ENCODE results near the gene SCFD2.
"Not testable (repeated sequence)": the region's sequence is repeated elsewhere in the genome, so short reads cannot be mapped to it uniquely, and the experiment has no call there.

The SCFD2 gene

DNA sequence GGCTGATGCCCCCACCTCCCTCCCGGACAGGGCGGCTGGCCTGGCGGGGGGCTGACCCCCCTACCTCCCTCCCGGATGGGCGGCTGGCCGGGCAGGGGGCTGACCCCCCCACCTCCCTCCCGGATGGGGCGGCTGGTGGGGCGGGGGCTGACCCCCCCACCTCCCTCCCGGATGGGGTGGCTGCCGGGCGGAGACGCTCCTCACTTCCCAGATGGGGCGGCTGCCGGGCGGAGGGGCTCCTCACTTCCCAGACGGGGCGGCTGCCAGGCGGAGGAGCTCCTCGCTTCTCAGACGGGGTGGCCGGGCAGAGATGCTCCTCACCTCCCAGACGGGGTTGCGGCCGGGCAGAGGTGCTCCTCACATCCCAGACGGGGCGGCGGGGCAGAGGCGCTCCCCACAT lies 127.5 kb downstream of the SCFD2 start:
- DNase-seq (ENCODE audit: low read depth): not testable (repeated sequence)

DNA sequence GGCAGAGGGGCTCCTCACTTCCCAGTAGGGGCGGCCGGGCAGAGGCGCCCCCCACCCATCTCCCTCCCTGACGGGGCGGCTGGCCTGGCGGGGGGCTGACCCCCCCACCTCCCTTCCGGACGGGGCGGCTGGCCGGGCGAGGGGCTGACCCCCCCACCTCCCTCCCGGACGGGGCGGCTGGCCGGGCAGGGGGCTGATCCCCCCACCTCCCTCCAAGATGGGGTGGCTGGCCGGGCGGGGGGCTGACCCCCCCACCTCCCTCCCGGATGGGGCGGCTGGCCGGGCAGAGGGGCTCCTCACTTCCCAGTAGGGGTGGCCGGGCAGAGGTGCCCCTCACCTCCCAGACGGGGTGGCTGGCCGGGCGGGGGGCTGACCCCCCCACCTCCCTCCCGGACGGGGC lies 128.1 kb downstream of the SCFD2 start:
- not testable (repeated sequence) for DNase-seq (ENCODE audit: low read depth)

- DNase-seq (ENCODE audit: low read depth): not testable (repeated sequence)
Measured at GRCh38 chr4:53236624-53237023, 129.2 kb downstream of the SCFD2 start.

- DNase-seq (ENCODE audit: low read depth): no peak
Measured at GRCh38 chr4:53235547-53235946, 130.3 kb downstream of the SCFD2 start.

- DNase-seq (ENCODE audit: low read depth): no peak
Measured at GRCh38 chr4:53234669-53235068, 131.2 kb downstream of the SCFD2 start.

DNA sequence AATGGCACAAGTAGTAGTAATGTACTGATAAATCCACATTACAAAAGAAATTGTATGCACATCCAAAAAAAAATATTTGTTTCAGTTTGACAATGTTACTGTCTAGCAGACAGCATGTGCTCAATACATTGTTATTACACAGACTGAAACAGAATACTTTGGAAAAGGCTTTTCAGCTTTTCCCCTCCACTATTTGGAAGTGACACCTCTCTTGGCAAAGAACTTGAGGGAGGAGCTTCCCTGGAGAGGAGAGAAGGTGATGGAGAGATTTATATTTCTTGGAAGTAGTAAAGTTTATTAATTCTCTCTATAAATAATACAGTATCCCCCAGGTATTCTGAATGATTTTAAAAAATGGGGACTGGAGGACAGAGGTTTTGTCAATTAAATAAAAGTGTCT lies 131.8 kb downstream of the SCFD2 start:
- DNase-seq (ENCODE audit: low read depth): no peak

GRCh38 chr4:53233114-53233795 lies 132.6 kb downstream of the SCFD2 start:
- DNase-seq (ENCODE audit: low read depth): no peak

DNA sequence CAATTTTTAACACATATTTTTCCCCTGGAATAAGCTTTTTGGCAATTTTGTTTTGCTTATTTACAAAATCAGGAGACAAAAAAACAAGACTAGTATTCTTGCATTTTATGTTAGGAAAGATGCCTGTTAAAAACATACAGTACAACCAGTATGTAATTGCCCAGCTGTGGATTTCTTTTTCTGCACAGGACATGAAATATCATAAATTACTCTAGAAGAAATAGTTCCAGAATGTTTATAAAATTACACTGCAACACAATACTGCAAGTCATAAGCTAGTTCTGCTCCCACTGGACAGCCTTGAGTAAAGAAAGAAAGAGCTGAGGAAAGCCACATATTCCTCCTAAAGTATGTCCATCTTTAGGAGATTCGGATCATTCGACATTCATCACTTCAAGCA lies 133.5 kb downstream of the SCFD2 start:
- no peak for DNase-seq (ENCODE audit: low read depth)

- DNase-seq (ENCODE audit: low read depth): no peak
Measured at GRCh38 chr4:53228036-53228435, 137.8 kb downstream of the SCFD2 start.

- DNase-seq (ENCODE audit: low read depth): no peak
Measured at GRCh38 chr4:53227451-53227850, 138.4 kb downstream of the SCFD2 start.

DNA sequence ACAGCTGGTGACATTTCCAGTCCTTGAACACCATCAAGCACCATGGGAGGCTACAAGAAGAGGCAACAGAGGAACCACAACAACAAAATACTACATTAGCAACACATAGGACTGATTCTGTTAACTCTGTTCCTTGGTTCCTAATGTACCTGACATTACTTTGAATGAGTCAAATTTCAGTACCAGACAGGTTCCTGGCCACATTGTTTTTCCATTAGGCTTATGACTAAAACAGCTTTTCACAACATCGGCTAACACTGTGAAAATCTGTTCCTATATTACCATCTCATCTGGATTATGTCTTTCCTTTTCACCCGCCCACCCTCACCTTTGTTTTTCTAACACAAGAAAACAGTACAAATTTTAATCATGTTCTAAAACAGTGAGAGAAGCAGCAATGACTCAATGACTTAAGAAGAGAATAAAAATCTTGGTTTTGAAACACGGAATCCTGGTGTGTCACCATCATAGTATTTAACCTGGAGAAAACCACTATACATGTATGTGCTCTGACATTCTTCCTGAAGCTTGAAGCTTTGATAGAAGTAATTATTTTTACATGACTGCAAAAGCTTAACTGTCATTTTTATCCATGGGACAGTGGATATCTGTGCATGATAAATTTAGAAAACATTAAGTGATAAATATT lies 143.9 kb downstream of the SCFD2 start:
- no peak for DNase-seq (ENCODE audit: low read depth)

DNA sequence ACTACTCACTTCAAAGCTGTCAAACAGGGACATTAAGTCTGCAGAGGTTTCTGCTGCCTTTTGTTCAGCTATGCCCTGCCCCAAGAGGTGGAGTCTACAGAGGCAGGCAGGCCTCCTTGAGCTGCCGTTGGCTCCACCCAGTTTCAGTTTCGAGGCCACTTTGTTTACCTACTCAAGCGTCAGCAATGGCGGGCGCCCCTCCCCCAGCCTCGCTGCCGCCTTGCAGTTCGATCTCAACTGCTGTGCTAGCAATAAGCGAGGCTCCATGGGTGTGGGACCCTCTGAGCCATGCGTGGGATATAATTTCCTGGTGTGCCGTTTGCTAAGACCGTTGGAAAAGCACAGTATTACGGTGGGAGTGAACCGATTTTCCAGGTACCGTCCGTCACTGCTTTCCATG lies 146.7 kb downstream of the SCFD2 start:
- not testable (repeated sequence) for DNase-seq (ENCODE audit: low read depth)

GRCh38 chr4:53208753-53209152 lies 157.1 kb downstream of the SCFD2 start:
- DNase-seq (ENCODE audit: low read depth): no peak

- no peak for DNase-seq (ENCODE audit: low read depth)
Measured at GRCh38 chr4:53205970-53206369, 159.9 kb downstream of the SCFD2 start.

GRCh38 chr4:53199356-53199755 lies 166.5 kb downstream of the SCFD2 start:
- DNase-seq (ENCODE audit: low read depth): no peak

DNA sequence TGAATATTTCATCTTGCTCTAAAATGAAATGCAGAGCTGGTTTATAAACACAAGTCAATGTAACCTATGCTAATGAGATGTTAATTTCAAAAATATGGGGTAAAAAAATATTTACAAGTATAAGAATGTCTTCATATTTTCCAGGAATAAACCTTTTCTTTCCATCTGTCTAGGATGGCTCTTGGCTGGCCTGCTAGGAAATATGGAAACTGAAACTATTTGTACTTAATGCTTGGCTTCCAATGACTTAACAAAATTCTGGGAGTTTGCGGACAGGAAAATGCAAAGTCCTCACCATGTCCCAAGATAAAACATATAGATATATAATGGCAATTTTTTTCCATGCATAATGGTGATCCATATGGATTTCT lies 168.1 kb downstream of the SCFD2 start:
- DNase-seq (ENCODE audit: low read depth): no peak

DNA sequence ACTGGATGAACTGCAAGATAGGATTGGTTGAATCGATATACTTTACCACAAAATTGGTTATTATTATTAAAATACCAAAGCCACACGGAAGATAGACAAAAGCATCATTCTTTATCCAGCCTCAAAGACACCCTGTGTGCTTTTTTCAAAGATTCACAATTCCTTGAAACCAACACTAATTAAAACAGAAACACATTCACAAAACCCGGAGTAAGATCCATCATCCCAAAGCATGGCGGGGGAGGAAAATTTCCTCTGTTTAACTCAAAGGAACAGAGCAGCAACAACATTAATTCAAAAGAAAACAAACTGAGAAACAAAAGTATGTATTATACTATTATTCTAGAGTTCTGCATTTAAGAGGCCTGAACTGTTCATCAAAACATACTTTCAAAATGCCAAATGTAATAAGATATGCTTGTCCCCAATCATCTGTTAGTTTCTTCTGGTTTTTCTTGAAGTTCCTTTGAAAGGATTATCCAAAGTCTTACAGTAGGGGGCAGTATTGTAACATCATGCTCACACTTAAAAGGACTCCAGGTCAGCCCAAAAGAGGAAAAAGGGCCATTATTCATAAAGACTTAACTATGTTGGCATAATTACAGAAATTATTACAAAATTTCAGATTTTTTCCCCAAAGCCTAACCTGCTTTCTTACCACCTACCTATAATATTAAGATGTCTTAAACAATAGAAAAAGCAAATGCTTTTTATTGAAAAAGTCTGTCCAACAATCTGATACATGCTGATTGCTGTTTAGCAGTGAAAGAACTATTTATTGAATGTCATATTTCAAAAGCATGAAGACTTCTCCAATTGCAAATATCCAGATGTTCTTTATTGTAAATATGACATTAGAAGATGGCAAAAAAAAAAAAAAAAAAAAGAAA lies 168.7 kb downstream of the SCFD2 start:
- DNase-seq (ENCODE audit: low read depth): no peak

DNA sequence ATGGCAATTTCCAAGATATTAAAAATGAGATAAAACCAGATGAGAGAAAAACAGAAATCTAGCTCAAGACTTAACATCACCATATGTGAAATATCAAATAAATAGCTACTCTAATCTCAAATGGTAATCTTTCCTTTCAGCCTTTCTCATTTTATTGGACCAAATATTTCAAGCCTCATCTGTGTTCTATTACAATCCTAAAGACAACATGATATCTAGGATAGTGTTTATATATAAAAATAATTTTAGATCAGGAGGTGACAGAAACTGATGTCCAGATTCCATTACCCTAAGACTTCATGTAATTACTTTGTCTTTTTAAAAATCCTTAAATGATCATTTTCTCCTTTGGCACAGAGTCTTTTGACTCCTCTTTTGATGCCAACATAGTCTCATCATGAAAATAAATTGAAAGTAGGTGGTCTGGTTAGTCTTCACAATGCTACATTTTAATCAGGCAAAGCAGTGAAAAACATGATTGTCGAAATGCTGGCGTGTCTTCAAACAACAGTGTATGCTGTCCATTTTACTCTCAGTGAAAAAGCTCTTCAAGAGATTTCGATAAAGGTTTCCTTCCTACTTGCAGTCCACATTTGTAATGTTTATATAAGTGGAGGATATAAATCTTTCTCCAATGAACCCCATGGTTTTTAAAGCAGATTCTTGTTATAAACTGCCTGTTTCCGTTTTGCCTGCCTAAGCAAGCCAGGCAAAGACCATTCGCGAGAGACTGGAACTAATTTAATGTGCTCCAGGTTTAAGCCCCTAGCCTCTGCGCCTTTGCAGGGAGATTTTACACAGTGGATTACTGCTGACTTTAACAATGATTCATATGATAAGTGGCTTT lies 169.8 kb downstream of the SCFD2 start:
- DNase-seq (ENCODE audit: low read depth): no peak

GRCh38 chr4:53194727-53195126 lies 171.1 kb downstream of the SCFD2 start:
- no peak for DNase-seq (ENCODE audit: low read depth)

DNA sequence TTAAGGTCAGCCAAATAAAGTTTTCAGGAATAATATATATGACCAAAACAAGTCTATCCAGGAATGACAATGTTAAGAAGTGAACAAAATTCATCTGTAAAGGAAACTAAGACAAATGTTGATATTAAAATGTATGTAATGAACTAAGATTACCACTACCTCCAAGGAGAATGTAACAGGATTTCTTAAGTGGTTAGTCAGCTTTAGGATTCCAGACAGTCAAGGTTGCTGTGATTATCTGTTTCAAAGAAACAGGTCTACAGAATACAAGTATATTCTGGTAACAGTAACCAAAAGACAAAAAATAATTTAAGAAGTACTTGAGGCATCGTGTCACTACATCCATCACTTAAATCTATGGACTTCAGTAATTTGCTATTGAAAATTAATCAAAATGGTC lies 172.8 kb downstream of the SCFD2 start:
- DNase-seq (ENCODE audit: low read depth): no peak

DNA sequence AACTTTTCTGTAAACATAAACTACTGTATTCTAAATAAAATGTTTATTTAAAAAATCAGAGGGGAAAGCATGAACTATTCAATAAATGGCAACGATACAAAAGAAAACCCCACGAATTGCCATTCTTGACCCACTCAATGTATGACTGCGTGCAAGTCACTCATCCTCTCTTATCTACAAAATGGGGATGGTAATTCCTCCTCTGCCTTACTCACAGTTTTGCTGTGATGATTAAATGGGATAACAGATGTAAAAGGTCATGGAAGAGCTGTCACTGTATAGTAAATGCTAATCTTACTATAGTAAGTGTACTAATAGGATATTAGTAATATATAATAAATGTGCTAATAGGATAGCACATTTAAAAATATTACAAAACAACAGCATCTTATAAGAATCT lies 173.4 kb downstream of the SCFD2 start:
- no peak for DNase-seq (ENCODE audit: low read depth)

DNA sequence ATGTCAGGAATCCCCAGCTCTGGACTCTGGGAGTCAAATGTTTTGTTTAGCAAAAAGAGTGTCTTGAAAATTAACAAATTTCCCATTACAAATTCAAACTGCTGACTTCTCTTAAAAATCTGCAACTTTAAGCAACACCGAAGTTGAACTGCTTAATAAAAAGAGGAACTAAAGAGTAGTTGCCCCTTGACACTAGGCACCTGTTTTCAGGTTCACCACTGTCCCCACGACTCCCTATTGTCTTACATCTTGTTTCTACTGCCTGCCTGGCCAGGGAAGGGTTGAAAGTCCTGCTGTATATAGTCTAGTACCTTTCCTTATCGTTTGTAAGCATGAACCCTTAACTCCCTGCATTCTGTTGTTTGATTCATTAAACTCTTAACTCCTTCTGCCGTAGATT lies 173.9 kb downstream of the SCFD2 start:
- DNase-seq (ENCODE audit: low read depth): no peak

All from stimulated activated CD4-positive, alpha-beta T cell treated with anti-CD3 and anti-CD28 coated beads, Interleukin-2, amount 100 ng/mL, for 4 hours (primary cell).